Measurements from ENCODE around the gene TRIM46. TPM values are rescaled to one million over a fixed set of nuclear protein-coding genes. Genes with fewer than 3 reads are reported as not detected.

TRIM46 gene
- total RNA-seq, 1 experiment from 2014 or later, result 3.8 TPM

GRCh38 chr1:155126556-155127104 lies 47.0 kb upstream of the TRIM46 start:
- H3K27me3 ChIP-seq (ENCODE audit: control insufficient read depth, insufficient read depth, low read length), result no peaks in the 10 kb centered on the region
- TF ChIP-seq POLR2AphosphoS5 (IDR thresholded peaks at IDR 0.05; ENCODE audit: low read depth, low read length) (no peak), REST (IDR thresholded peaks at IDR 0.05; ENCODE audit: insufficient read depth in 1 of 2, low read depth in 2 of 2, low read length in 1 of 2) (no peak), TCF7L2 (IDR thresholded peaks at IDR 0.05; ENCODE audit: low read depth, low read length) (no peak), SIN3A (IDR thresholded peaks at IDR 0.05; ENCODE audit: borderline replicate concordance, insufficient read depth, low read depth, low read length) (no peak), CTCF (IDR thresholded peaks at IDR 0.05) (no peak)
- ChIA-PET POLR2A (no interaction called here), CTCF (interaction anchor here (0.6 to 1.1 kb wide), 2 partner anchors 46 to 457 kb away, joined by 3 read pairs; partner anchors contain the start of gene KRTCAP2)
- DNase-seq (ENCODE audit: low read depth, low spot score) (no peak), ATAC-seq (peak; percentile 5)
- H3K4me3 ChIP-seq (ENCODE audit: low read depth in 2 of 2, low read length in 2 of 2), result peak overlapping the region; percentile 64 to 65
- intact Hi-C loops (cut with micrococcal nuclease; ENCODE audit: unreplicated experiment), result loop anchor here (5.0 kb wide), 1 partner anchor 34 kb away; no protein-coding TSS in a partner anchor
- peaks cover 59% of the 10 kb centered on the region for H3K4me1 ChIP-seq (ENCODE audit: control insufficient read depth, insufficient read depth, low read length)
- H3K9me3 ChIP-seq (ENCODE audit: control insufficient read depth, insufficient read depth, low read depth, low read length), result no peaks in the 10 kb centered on the region
- H3K27ac ChIP-seq (ENCODE audit: low read length), result peak overlapping the region; percentile 65
- H3K36me3 ChIP-seq (ENCODE audit: control insufficient read depth, insufficient read depth, low read length), result peaks cover 3% of the 10 kb centered on the region; the same call in 1 of the 2 replicates
- in situ Hi-C loops (cut with HindIII; ENCODE audit: low pct_unique_long_range_greater_than_20kb, low sequenced_read_pairs), result no loop called here
- no TSS peak for BruUV-seq (replicated peaks)

GRCh38 chr1:155127105-155127966 lies 46.3 kb upstream of the TRIM46 start, which contains the start of gene EFNA1:
EFNA1 (plus strand) TSS chr1:155127876; CDS start chr1:155127978, 102 bp downstream.
- in situ Hi-C loops (cut with HindIII; ENCODE audit: low pct_unique_long_range_greater_than_20kb, low sequenced_read_pairs), result no loop called here
- DNase-seq (ENCODE audit: low read depth, low spot score) (no peak), ATAC-seq (peak; percentile 71)
- TF ChIP-seq TCF7L2 (IDR thresholded peaks at IDR 0.05; ENCODE audit: low read depth, low read length), result no peak
- TF ChIP-seq SIN3A (IDR thresholded peaks at IDR 0.05; ENCODE audit: borderline replicate concordance, insufficient read depth, low read depth, low read length), result peak; percentile 49; the same call in 1 of the 2 replicates
- no peak for TF ChIP-seq CTCF (IDR thresholded peaks at IDR 0.05)
- TF ChIP-seq REST (IDR thresholded peaks at IDR 0.05; ENCODE audit: insufficient read depth in 1 of 2, low read depth in 2 of 2, low read length in 1 of 2), result no peak
- TF ChIP-seq POLR2AphosphoS5 (IDR thresholded peaks at IDR 0.05; ENCODE audit: low read depth, low read length), result peak; percentile 52
- peak within 1 kb of the TSS; percentile 92 for H3K27ac ChIP-seq (ENCODE audit: low read length)
- H3K9me3 ChIP-seq (ENCODE audit: control insufficient read depth, insufficient read depth, low read depth, low read length), result no peaks in the 10 kb centered on the region
- H3K27me3 ChIP-seq (ENCODE audit: control insufficient read depth, insufficient read depth, low read length), result no peaks in the 10 kb centered on the region
- peaks cover 59% of the 10 kb centered on the region for H3K4me1 ChIP-seq (ENCODE audit: control insufficient read depth, insufficient read depth, low read length)
- peak within 1 kb of the TSS; percentile 64 to 65 for H3K4me3 ChIP-seq (ENCODE audit: low read depth in 2 of 2, low read length in 2 of 2)
- POLR2A ChIA-PET, result interaction anchor here (0.6 kb wide), 1 partner anchor 10 kb away, joined by 3 read pairs; no protein-coding TSS in a partner anchor
- peaks cover 3% of the 10 kb centered on the region; the same call in 1 of the 2 replicates for H3K36me3 ChIP-seq (ENCODE audit: control insufficient read depth, insufficient read depth, low read length)
- no TSS peak for BruUV-seq (replicated peaks)
- intact Hi-C loops (cut with micrococcal nuclease; ENCODE audit: unreplicated experiment), result loop anchor here (5.0 kb wide), 1 partner anchor 35 kb away; no protein-coding TSS in a partner anchor
- CTCF ChIA-PET, result interaction anchor here (0.6 kb wide), 1 partner anchor 458 kb away, joined by 3 read pairs; no protein-coding TSS in a partner anchor

Measured in Panc1 (cell line).